HEK293 (cell line): Measurements from ENCODE around the gene HK2.

Experiments used
- CTCF ChIA-PET: fragments of 350-600 bp; formaldehyde crosslinking; extraction: SDS; loops from one replicate; lab custom pipeline; 2021; ENCODE audit warnings: antibody characterized with exemption; lab: Yijun Ruan, JAX
- POLR2A ChIA-PET: fragments of 300-600 bp; formaldehyde crosslinking; extraction: SDS; loops from one replicate; lab custom pipeline; 2020; ENCODE audit warnings: antibody characterized with exemption, inconsistent platforms; lab: Yijun Ruan, JAX
- H3K27ac ChIP-seq: fragments of 200-500 bp; sonication (Bioruptor generic); 2 replicates; pipeline ENCODE4 v1.5.1; 2014; ENCODE audit warnings: low read depth, low read length, control low read depth, inconsistent platforms; ENCODE audit errors: extremely low read depth
- H3K36me3 ChIP-seq, 2 experiments: fragments of 200-500 bp in 1 of 2; sonication (Bioruptor generic) in 1 of 2; 1 replicate in 1 of 2; 2 replicates in 1 of 2; pipeline ENCODE4 v1.5.1; 2014 to 2017; ENCODE audit warnings: inconsistent platforms in 2 of 2, low read length in 2 of 2; ENCODE audit not compliant: control insufficient read depth in 2 of 2, insufficient read depth in 1 of 2
- H3K4me1 ChIP-seq: fragments of 200-500 bp; sonication (Bioruptor generic); 2 replicates; pipeline ENCODE4 v1.5.1; 2014; ENCODE audit warnings: mild to moderate bottlenecking, low read length, inconsistent platforms; ENCODE audit not compliant: control insufficient read depth, insufficient read depth
- H3K4me3 ChIP-seq: 2 replicates; pipeline ENCODE4 v1.5.1; 2011; ENCODE audit warnings: low read depth, mild to moderate bottlenecking, control low read depth, low read length, moderate library complexity
- H3K9me3 ChIP-seq: fragments of 200-500 bp; sonication (Bioruptor generic); 2 replicates; pipeline ENCODE4 v1.5.1; 2014; ENCODE audit warnings: low read depth, low read length, inconsistent platforms; ENCODE audit not compliant: control insufficient read depth, insufficient read depth
- KLF7 ChIP-seq: fragments of 450-650 bp; formaldehyde crosslinking; IDR thresholded peaks from 2 replicates; pipeline ENCODE4 v1.5.1; 2016; ENCODE audit warnings: missing biosample characterization, missing genetic modification characterization, borderline replicate concordance
- SP7 ChIP-seq: fragments of 450-650 bp; formaldehyde crosslinking; IDR thresholded peaks from 2 replicates; pipeline ENCODE4 v1.5.1; 2016; ENCODE audit warnings: missing biosample characterization, missing genetic modification characterization
- ZBTB1 ChIP-seq: fragments of 450-650 bp; formaldehyde crosslinking; IDR thresholded peaks from 2 replicates; pipeline ENCODE4 v1.5.1; 2016; ENCODE audit warnings: missing biosample characterization, missing genetic modification characterization
- ZBTB48 ChIP-seq: fragments of 450-650 bp; formaldehyde crosslinking; IDR thresholded peaks from 2 replicates; pipeline ENCODE4 v1.5.1; 2016; ENCODE audit warnings: missing biosample characterization, missing genetic modification characterization
- ZBTB7A ChIP-seq: fragments of 450-650 bp; formaldehyde crosslinking; IDR thresholded peaks from 2 replicates; pipeline ENCODE4 v1.5.1; 2016; ENCODE audit warnings: low read depth, missing biosample characterization, missing genetic modification characterization
- ZFP69B ChIP-seq: fragments of 450-650 bp; formaldehyde crosslinking; IDR thresholded peaks from 2 replicates; pipeline ENCODE4 v1.5.1; 2016; ENCODE audit warnings: missing biosample characterization, missing genetic modification characterization
- ZNF157 ChIP-seq: fragments of 450-650 bp; formaldehyde crosslinking; IDR thresholded peaks from 2 replicates; pipeline ENCODE4 v1.5.1; 2016; ENCODE audit warnings: missing biosample characterization, missing genetic modification characterization
- ZNF174 ChIP-seq: fragments of 450-650 bp; formaldehyde crosslinking; IDR thresholded peaks from 2 replicates; pipeline ENCODE4 v1.5.0; 2017; ENCODE audit warnings: missing biosample characterization, mild to moderate bottlenecking, missing genetic modification characterization
- ZNF416 ChIP-seq: fragments of 450-650 bp; formaldehyde crosslinking; IDR thresholded peaks from 2 replicates; pipeline ENCODE4 v1.5.1; 2016; ENCODE audit warnings: missing biosample characterization, missing genetic modification characterization
- ZNF658 ChIP-seq: fragments of 450-650 bp; formaldehyde crosslinking; IDR thresholded peaks from 2 replicates; pipeline ENCODE4; 2016; ENCODE audit warnings: missing biosample characterization, missing genetic modification characterization
- ZNF701 ChIP-seq: fragments of 450-650 bp; formaldehyde crosslinking; IDR thresholded peaks from 2 replicates; pipeline ENCODE4 v1.5.1; 2016; ENCODE audit warnings: missing biosample characterization, missing genetic modification characterization
- ZXDB ChIP-seq: fragments of 450-650 bp; formaldehyde crosslinking; IDR thresholded peaks from 2 replicates; pipeline ENCODE4 v1.5.1; 2016; ENCODE audit warnings: missing biosample characterization, missing genetic modification characterization
- TF ChIP-seq, protein P1 (sequence below): fragments of 450-650 bp; formaldehyde crosslinking; IDR thresholded peaks from 2 replicates; pipeline ENCODE4 v1.5.1; 2016; ENCODE audit warnings: missing biosample characterization, missing genetic modification characterization
- TF ChIP-seq, protein P2 (sequence below): fragments of 450-650 bp; formaldehyde crosslinking; IDR thresholded peaks from 2 replicates; pipeline ENCODE4 v1.5.1; 2016; ENCODE audit warnings: missing biosample characterization, missing genetic modification characterization
- TF ChIP-seq, protein P3 (sequence below): fragments of 450-650 bp; formaldehyde crosslinking; IDR thresholded peaks from 2 replicates; pipeline ENCODE4 v1.5.1; 2016; ENCODE audit warnings: missing biosample characterization, missing genetic modification characterization, borderline replicate concordance
- TF ChIP-seq, protein P4 (sequence below): fragments of 450-650 bp; formaldehyde crosslinking; IDR thresholded peaks from 2 replicates; pipeline ENCODE4 v1.5.1; 2017; ENCODE audit warnings: missing biosample characterization, missing genetic modification characterization
- TF ChIP-seq, protein P5 (sequence below): fragments of 450-650 bp; formaldehyde crosslinking; IDR thresholded peaks from 2 replicates; pipeline ENCODE4 v1.5.1; 2017; ENCODE audit warnings: missing biosample characterization, missing genetic modification characterization

Gene HK2

DNA sequence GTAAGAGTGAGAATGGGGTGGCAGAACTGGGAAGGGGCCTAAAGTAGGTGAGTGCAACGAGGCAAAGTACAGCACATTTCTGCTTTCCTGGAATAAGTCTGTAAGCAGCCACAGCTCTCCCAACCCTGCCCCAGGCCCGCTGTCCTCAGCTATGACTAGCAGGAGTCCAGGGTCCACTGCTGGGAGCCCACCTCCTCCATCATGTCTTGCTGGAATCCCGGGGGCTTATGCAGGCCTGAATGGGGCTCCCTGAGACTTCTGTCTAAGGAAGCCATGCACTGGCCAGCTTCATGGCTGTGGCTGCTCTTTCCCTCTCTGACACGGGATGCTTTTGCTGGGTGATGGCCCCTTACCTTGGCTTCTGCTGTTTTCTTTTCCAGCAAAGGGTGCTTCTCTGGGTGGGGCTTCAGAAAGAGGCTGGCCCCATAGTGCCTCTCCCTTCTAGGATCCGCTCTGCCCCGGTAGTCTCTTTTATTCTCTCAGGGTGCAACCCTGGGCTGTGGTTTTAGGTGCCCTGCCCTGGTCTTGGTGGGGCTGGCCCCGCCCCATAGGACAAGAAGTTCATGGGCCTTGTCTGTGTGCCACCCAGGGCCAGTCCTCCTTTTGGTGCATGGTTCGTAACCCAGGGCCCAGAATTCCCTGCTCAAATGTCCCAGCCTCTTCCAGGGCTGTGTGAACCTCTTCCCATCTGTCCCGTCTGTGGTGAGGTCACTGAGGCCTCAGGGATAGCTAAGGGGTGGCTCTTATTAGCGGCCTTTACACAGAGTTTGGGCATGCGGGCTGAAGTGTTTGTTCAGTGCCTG is 90.7 kb downstream of the HK2 start:
- H3K4me1 ChIP-seq: no peaks in the 10 kb centered on the region

More for the DNA sequence above, 90.7 kb downstream of the HK2 start:
- Histone ChIP-seq H3K9me3 (no peaks in the 10 kb centered on the region), H3K36me3 (no peaks in the 10 kb centered on the region), H3K27ac (no peak overlapping the region), H3K4me3 (no peak overlapping the region)
- TF ChIP-seq, protein P1, sequence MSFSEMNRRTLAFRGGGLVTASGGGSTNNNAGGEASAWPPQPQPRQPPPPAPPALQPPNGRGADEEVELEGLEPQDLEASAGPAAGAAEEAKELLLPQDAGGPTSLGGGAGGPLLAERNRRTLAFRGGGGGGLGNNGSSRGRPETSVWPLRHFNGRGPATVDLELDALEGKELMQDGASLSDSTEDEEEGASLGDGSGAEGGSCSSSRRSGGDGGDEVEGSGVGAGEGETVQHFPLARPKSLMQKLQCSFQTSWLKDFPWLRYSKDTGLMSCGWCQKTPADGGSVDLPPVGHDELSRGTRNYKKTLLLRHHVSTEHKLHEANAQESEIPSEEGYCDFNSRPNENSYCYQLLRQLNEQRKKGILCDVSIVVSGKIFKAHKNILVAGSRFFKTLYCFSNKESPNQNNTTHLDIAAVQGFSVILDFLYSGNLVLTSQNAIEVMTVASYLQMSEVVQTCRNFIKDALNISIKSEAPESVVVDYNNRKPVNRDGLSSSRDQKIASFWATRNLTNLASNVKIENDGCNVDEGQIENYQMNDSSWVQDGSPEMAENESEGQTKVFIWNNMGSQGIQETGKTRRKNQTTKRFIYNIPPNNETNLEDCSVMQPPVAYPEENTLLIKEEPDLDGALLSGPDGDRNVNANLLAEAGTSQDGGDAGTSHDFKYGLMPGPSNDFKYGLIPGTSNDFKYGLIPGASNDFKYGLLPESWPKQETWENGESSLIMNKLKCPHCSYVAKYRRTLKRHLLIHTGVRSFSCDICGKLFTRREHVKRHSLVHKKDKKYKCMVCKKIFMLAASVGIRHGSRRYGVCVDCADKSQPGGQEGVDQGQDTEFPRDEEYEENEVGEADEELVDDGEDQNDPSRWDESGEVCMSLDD: no peak
- TF ChIP-seq ZNF658: no peak
- no peak for TF ChIP-seq ZBTB7A (tag by site-specific recombination)
- TF ChIP-seq ZFP69B (tag by site-specific recombination): no peak
- TF ChIP-seq ZNF157 (tag by site-specific recombination): no peak
- TF ChIP-seq SP7 (tag by site-specific recombination): no peak
- no peak for TF ChIP-seq KLF7
- TF ChIP-seq ZBTB48: no peak
- TF ChIP-seq ZNF701 (tag by site-specific recombination): no peak
- TF ChIP-seq, protein P2, sequence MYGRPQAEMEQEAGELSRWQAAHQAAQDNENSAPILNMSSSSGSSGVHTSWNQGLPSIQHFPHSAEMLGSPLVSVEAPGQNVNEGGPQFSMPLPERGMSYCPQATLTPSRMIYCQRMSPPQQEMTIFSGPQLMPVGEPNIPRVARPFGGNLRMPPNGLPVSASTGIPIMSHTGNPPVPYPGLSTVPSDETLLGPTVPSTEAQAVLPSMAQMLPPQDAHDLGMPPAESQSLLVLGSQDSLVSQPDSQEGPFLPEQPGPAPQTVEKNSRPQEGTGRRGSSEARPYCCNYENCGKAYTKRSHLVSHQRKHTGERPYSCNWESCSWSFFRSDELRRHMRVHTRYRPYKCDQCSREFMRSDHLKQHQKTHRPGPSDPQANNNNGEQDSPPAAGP (tag by site-specific recombination): no peak
- TF ChIP-seq, protein P3, sequence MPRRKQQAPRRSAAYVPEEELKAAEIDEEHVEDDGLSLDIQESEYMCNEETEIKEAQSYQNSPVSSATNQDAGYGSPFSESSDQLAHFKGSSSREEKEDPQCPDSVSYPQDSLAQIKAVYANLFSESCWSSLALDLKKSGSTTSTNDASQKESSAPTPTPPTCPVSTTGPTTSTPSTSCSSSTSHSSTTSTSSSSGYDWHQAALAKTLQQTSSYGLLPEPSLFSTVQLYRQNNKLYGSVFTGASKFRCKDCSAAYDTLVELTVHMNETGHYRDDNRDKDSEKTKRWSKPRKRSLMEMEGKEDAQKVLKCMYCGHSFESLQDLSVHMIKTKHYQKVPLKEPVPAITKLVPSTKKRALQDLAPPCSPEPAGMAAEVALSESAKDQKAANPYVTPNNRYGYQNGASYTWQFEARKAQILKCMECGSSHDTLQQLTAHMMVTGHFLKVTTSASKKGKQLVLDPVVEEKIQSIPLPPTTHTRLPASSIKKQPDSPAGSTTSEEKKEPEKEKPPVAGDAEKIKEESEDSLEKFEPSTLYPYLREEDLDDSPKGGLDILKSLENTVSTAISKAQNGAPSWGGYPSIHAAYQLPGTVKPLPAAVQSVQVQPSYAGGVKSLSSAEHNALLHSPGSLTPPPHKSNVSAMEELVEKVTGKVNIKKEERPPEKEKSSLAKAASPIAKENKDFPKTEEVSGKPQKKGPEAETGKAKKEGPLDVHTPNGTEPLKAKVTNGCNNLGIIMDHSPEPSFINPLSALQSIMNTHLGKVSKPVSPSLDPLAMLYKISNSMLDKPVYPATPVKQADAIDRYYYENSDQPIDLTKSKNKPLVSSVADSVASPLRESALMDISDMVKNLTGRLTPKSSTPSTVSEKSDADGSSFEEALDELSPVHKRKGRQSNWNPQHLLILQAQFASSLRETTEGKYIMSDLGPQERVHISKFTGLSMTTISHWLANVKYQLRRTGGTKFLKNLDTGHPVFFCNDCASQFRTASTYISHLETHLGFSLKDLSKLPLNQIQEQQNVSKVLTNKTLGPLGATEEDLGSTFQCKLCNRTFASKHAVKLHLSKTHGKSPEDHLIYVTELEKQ (tag by site-specific recombination): no peak
- no peak for TF ChIP-seq ZNF416
- no peak for TF ChIP-seq ZBTB1 (tag by site-specific recombination)
- TF ChIP-seq ZXDB (tag by site-specific recombination): no peak
- no peak for TF ChIP-seq ZNF174
- TF ChIP-seq, protein P4, sequence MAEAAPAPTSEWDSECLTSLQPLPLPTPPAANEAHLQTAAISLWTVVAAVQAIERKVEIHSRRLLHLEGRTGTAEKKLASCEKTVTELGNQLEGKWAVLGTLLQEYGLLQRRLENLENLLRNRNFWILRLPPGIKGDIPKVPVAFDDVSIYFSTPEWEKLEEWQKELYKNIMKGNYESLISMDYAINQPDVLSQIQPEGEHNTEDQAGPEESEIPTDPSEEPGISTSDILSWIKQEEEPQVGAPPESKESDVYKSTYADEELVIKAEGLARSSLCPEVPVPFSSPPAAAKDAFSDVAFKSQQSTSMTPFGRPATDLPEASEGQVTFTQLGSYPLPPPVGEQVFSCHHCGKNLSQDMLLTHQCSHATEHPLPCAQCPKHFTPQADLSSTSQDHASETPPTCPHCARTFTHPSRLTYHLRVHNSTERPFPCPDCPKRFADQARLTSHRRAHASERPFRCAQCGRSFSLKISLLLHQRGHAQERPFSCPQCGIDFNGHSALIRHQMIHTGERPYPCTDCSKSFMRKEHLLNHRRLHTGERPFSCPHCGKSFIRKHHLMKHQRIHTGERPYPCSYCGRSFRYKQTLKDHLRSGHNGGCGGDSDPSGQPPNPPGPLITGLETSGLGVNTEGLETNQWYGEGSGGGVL (tag by site-specific recombination): no peak
- TF ChIP-seq, protein P5, sequence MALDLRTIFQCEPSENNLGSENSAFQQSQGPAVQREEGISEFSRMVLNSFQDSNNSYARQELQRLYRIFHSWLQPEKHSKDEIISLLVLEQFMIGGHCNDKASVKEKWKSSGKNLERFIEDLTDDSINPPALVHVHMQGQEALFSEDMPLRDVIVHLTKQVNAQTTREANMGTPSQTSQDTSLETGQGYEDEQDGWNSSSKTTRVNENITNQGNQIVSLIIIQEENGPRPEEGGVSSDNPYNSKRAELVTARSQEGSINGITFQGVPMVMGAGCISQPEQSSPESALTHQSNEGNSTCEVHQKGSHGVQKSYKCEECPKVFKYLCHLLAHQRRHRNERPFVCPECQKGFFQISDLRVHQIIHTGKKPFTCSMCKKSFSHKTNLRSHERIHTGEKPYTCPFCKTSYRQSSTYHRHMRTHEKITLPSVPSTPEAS (tag by site-specific recombination): no peak
- CTCF ChIA-PET: interaction anchor here (0.6 kb wide), 1 partner anchor 467 kb away, joined by 6 read pairs; no protein-coding TSS in a partner anchor
- POLR2A ChIA-PET: no interaction called here
